ENCODE measurements around the gene RPAP3.

- TF ChIP-seq CTCF (conservative IDR thresholded peaks at IDR 0.05; ENCODE audit: low read length) (no peak), EZH2phosphoT487 (IDR thresholded peaks at IDR 0.05; ENCODE audit: borderline replicate concordance) (no peak)
These were observed 31.2 kb upstream of the RPAP3 start for GRCh38 chr12:47736877-47737676.
